ENCODE results near the gene LRRC45. TPM values are rescaled to one million over a fixed set of nuclear protein-coding genes. Genes with fewer than 3 reads are reported as not detected.

The LRRC45 gene
- total and polyA plus RNA-seq, 8 donors: 12.0 to 23.2 (median 17.6) TPM

DNA sequence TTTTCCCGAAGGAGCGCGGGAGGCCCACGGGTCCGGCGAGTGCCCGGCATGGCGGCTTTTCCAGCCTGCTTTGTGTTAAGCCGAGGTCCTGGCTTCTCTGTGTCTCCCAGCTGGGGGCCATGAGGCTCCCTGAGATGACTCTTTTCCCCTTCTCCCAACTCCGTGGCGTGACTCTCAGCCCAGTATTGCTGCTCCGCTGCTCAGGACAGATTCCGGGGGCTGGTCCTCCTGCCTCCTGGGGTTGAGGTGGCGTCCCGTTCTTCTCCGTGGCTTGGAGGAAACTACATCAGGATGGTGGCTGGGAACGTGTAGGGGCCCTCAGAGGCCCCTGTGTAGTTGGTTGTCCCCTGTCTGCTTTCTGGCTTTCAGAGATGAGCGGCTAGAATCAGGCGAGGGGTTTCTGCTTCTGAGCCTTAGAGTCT lies 29.5 kb downstream of the LRRC45 start:
- no peak for DNase-seq
- intact Hi-C loops (cut with DNase I): no loop called here
- H3K27me3 ChIP-seq: no peaks in the 10 kb centered on the region
- H3K36me3 ChIP-seq: peaks cover 0 to 68% of the 10 kb centered on the region in 2 donors
- no peak overlapping the region for H3K27ac ChIP-seq
- TF ChIP-seq, protein P1, sequence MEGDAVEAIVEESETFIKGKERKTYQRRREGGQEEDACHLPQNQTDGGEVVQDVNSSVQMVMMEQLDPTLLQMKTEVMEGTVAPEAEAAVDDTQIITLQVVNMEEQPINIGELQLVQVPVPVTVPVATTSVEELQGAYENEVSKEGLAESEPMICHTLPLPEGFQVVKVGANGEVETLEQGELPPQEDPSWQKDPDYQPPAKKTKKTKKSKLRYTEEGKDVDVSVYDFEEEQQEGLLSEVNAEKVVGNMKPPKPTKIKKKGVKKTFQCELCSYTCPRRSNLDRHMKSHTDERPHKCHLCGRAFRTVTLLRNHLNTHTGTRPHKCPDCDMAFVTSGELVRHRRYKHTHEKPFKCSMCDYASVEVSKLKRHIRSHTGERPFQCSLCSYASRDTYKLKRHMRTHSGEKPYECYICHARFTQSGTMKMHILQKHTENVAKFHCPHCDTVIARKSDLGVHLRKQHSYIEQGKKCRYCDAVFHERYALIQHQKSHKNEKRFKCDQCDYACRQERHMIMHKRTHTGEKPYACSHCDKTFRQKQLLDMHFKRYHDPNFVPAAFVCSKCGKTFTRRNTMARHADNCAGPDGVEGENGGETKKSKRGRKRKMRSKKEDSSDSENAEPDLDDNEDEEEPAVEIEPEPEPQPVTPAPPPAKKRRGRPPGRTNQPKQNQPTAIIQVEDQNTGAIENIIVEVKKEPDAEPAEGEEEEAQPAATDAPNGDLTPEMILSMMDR (IDR thresholded peaks at IDR 0.05): no peak
- peaks cover 17 to 41% of the 10 kb centered on the region in 2 donors for H3K4me1 ChIP-seq
- H3K4me3 ChIP-seq: peak overlapping the region; percentile 75 to 87
- H3K9me3 ChIP-seq: no peaks in the 10 kb centered on the region
- ATAC-seq: no peak

DNA sequence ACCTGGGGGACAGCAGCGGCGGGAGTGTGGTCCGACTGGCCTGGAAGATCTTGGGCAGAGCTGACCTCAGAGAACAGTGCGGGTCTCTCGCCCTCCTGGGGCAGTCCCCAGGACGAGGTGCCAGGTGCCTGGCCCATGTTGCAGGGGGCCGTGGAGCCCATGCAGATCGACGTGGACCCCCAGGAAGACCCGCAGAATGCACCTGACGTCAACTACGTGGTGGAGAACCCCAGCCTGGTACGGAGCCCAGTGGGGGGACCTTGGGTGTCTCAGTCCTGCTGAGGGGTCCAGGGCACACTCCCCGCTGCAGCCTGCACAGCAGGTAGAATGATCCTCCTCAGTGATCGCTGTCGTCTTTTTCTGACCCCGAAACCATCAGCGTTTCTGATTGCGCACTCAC lies 30.0 kb downstream of the LRRC45 start:
- peak overlapping the region in 1 of 2 donors; percentile 75 for H3K4me3 ChIP-seq
- H3K27me3 ChIP-seq: no peaks in the 10 kb centered on the region
- H3K27ac ChIP-seq: no peak overlapping the region
- H3K36me3 ChIP-seq: peaks cover 0 to 68% of the 10 kb centered on the region in 2 donors
- DNase-seq: peak in 1 of 4 donors; percentile 60
- intact Hi-C loops (cut with DNase I): no loop called here
- H3K9me3 ChIP-seq: no peaks in the 10 kb centered on the region
- H3K4me1 ChIP-seq: peaks cover 17 to 41% of the 10 kb centered on the region in 2 donors
- TF ChIP-seq, protein P1 (IDR thresholded peaks at IDR 0.05): no peak
- ATAC-seq: no peak

DNA sequence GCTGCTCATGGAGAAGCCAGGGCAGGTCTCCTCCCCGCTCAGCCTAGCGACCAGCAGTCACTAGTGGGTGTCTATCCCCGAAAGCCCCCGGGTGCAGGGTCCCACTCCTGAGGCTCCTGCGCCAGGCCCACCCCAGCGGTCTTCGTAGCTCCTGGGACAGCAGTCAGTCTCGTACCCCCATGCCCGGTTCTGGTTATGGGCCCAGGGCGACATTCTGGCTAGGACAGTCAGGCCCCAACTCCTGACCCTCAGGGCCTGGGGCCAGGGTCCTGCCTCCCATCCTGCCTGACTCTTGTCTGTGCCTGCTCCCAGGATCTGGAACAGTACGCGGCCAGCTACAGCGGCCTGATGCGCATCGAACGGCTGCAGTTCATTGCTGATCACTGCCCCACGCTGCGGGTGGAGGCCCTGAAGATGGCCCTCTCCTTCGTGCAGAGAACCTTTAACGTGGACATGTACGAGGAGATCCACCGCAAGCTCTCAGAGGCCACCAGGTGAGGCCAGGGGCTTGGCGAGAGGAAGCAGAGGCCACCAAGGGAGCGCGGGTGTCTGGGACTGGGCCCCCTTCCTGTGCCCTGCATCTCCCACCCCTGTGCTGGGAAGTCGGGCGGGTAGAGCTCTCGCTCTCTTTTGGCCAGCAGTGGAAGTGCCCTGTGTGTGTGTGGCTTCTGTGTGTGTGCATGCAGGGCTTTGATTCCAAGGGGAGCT lies 30.6 kb downstream of the LRRC45 start:
- DNase-seq (peak in 1 of 4 donors; percentile 68), ATAC-seq (no peak)
- Histone ChIP-seq H3K36me3 (peaks cover 0 to 68% of the 10 kb centered on the region in 2 donors), H3K27me3 (no peaks in the 10 kb centered on the region), H3K4me3 (peak overlapping the region in 1 of 2 donors; percentile 75), H3K9me3 (no peaks in the 10 kb centered on the region), H3K27ac (no peak overlapping the region), H3K4me1 (peaks cover 17 to 41% of the 10 kb centered on the region in 2 donors)
- TF ChIP-seq, protein P1 (IDR thresholded peaks at IDR 0.05): no peak
- intact Hi-C loops (cut with DNase I): no loop called here

DNA sequence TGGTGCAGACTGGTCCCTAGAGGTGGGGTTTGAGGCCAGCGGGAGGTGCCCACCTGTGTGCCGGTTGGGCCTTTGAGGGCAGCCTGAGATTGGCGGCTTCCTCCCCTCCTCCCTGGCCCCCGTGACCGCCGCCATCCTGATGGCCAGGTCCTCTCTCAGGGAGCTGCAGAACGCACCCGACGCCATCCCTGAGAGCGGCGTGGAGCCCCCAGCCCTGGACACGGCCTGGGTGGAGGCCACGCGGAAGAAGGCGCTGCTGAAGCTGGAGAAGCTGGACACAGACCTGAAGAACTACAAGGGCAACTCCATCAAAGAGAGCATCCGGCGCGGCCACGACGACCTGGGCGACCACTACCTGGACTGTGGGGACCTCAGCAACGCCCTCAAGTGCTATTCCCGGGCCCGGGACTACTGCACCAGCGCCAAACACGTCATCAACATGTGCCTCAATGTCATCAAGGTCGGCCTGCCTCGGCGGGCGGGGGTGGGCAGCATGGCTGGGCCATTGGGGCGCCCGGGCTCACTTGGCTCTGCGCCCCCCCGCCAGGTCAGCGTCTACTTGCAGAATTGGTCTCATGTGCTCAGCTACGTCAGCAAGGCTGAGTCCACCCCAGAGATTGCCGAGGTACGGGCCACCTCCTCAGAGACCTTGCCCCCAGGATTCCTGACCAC lies 31.4 kb downstream of the LRRC45 start:
- intact Hi-C loops (cut with DNase I): no loop called here
- Histone ChIP-seq H3K9me3 (no peaks in the 10 kb centered on the region), H3K4me1 (peaks cover 17 to 37% of the 10 kb centered on the region in 2 donors), H3K36me3 (peaks cover 0 to 68% of the 10 kb centered on the region in 2 donors), H3K4me3 (no peak overlapping the region), H3K27ac (no peak overlapping the region), H3K27me3 (no peaks in the 10 kb centered on the region)
- TF ChIP-seq, protein P1 (IDR thresholded peaks at IDR 0.05): no peak
- peak in 1 of 4 donors; percentile 73 for DNase-seq
- ATAC-seq: no peak
